Measurements from ENCODE around the gene BFSP2.

BFSP2 gene

DNA sequence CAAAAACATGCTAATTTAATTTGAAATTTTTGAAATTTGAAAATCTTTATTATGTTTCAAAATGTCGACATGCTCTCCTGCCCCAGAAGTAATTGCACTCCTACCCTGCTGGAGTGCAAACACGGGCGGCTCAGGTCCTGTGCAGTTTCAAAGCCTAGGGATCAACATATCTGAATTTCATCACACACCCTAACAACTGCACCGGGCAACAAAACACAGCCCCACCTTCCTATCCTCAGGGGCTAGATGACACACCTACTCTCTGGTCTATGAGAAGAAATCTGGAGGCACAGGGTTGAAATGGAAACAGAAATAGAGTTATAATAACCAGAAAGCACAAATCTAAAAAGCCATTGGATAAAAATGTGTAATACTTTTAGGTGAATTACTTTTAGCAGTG is 61.4 kb downstream of the BFSP2 start:
- Histone ChIP-seq H3K9me2 (replicated peaks; ENCODE audit: control insufficient read depth, low read length) (no peaks in the 10 kb centered on the region), H3K9me3 (ENCODE audit: control insufficient read depth, insufficient read depth, low read length) (no peaks in the 10 kb centered on the region), H3K79me2 (ENCODE audit: control insufficient read depth, low read length) (peaks cover 50% of the 10 kb centered on the region), H3F3A (ENCODE audit: control insufficient read depth, insufficient read depth) (peaks cover 19% of the 10 kb centered on the region), H3K4me2 (ENCODE audit: low read length) (peak overlapping the region; percentile 12), H4K20me1 (ENCODE audit: control insufficient read depth, insufficient read depth, low read depth, low read length) (no peaks in the 10 kb centered on the region), H3K27ac (ENCODE audit: low read depth, low read length) (peak overlapping the region; percentile 16; the same call in 1 of the 2 replicates), H3K4me3 (ENCODE audit: low read length) (no peak overlapping the region), H3K27me3 (ENCODE audit: control insufficient read depth, low read length) (no peaks in the 10 kb centered on the region), H3K36me3 (ENCODE audit: control insufficient read depth, low read length) (peaks cover 17% of the 10 kb centered on the region), H3K4me1 (ENCODE audit: control insufficient read depth, low read length) (peaks cover 72% of the 10 kb centered on the region)
- TF ChIP-seq CTCF (IDR thresholded peaks at IDR 0.05; ENCODE audit: low read depth, low read length, poor library complexity, severe bottlenecking) (no peak), EZH2phosphoT487 (IDR thresholded peaks at IDR 0.05; ENCODE audit: borderline replicate concordance, low read length) (no peak)

DNA sequence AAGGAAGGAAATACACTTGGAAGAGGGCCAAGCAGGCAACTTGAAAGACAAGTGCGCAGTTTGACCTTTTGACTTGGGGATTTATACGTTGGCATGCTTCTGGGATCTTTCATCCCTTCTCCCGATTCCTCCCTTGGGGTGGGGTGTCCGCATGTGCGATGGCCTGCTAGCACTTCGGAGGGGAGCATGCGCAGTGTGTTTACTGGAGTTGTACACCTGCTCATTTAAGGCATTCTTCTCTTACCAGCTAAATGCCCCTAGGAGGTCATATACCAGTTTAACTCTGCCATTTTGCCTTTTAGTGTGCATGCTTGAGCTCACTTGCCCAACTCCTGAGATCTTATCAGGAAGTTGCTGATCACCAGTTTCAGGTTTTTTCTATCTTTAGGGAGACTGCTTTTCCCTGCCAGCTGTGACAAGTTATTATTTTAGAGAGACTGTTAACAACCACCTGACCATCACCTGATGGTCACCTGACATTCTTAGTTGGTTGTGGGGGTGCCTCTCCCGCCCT is 63.5 kb downstream of the BFSP2 start:
- H3K9me2 ChIP-seq (replicated peaks; ENCODE audit: control insufficient read depth, low read length), result no peaks in the 10 kb centered on the region
- peaks cover 47% of the 10 kb centered on the region for H3K79me2 ChIP-seq (ENCODE audit: control insufficient read depth, low read length)
- peak overlapping the region; percentile 95 for H3K4me2 ChIP-seq (ENCODE audit: low read length)
- H3K4me3 ChIP-seq (ENCODE audit: low read length), result peak overlapping the region; percentile 52
- H3K36me3 ChIP-seq (ENCODE audit: control insufficient read depth, low read length), result peaks cover 13% of the 10 kb centered on the region
- peaks cover 35% of the 10 kb centered on the region for H3F3A ChIP-seq (ENCODE audit: control insufficient read depth, insufficient read depth)
- H3K4me1 ChIP-seq (ENCODE audit: control insufficient read depth, low read length), result peaks cover 85% of the 10 kb centered on the region
- H3K27ac ChIP-seq (ENCODE audit: low read depth, low read length), result peak overlapping the region; percentile 97
- no peaks in the 10 kb centered on the region for H3K27me3 ChIP-seq (ENCODE audit: control insufficient read depth, low read length)
- H3K9me3 ChIP-seq (ENCODE audit: control insufficient read depth, insufficient read depth, low read length), result no peaks in the 10 kb centered on the region
- no peaks in the 10 kb centered on the region for H4K20me1 ChIP-seq (ENCODE audit: control insufficient read depth, insufficient read depth, low read depth, low read length)
- no peak for TF ChIP-seq CTCF (IDR thresholded peaks at IDR 0.05; ENCODE audit: low read depth, low read length, poor library complexity, severe bottlenecking)
- no peak for TF ChIP-seq EZH2phosphoT487 (IDR thresholded peaks at IDR 0.05; ENCODE audit: borderline replicate concordance, low read length)

- Histone ChIP-seq H3K27ac (ENCODE audit: low read depth, low read length) (peak overlapping the region; percentile 97), H3K4me2 (ENCODE audit: low read length) (peak overlapping the region; percentile 95)
- TF ChIP-seq EZH2phosphoT487 (IDR thresholded peaks at IDR 0.05; ENCODE audit: borderline replicate concordance, low read length), result no peak
- peak; percentile 62 for TF ChIP-seq CTCF (IDR thresholded peaks at IDR 0.05; ENCODE audit: low read depth, low read length, poor library complexity, severe bottlenecking)
These were observed 64.7 kb downstream of the BFSP2 start for GRCh38 chr3:133464573-133464972.

More at GRCh38 chr3:133464573-133464972, 64.7 kb downstream of the BFSP2 start:
- peaks cover 44% of the 10 kb centered on the region for H3F3A ChIP-seq (ENCODE audit: control insufficient read depth, insufficient read depth)
- no peaks in the 10 kb centered on the region for H4K20me1 ChIP-seq (ENCODE audit: control insufficient read depth, insufficient read depth, low read depth, low read length)
- peaks cover 14% of the 10 kb centered on the region for H3K36me3 ChIP-seq (ENCODE audit: control insufficient read depth, low read length)
- H3K9me2 ChIP-seq (replicated peaks; ENCODE audit: control insufficient read depth, low read length), result no peaks in the 10 kb centered on the region
- peaks cover 97% of the 10 kb centered on the region for H3K4me1 ChIP-seq (ENCODE audit: control insufficient read depth, low read length)
- H3K79me2 ChIP-seq (ENCODE audit: control insufficient read depth, low read length), result peaks cover 56% of the 10 kb centered on the region
- no peaks in the 10 kb centered on the region for H3K27me3 ChIP-seq (ENCODE audit: control insufficient read depth, low read length)
- H3K4me3 ChIP-seq (ENCODE audit: low read length), result peak overlapping the region; percentile 63
- H3K9me3 ChIP-seq (ENCODE audit: control insufficient read depth, insufficient read depth, low read length), result no peaks in the 10 kb centered on the region
